ENCODE measurements around the gene CALML4.

The CALML4 gene

DNA sequence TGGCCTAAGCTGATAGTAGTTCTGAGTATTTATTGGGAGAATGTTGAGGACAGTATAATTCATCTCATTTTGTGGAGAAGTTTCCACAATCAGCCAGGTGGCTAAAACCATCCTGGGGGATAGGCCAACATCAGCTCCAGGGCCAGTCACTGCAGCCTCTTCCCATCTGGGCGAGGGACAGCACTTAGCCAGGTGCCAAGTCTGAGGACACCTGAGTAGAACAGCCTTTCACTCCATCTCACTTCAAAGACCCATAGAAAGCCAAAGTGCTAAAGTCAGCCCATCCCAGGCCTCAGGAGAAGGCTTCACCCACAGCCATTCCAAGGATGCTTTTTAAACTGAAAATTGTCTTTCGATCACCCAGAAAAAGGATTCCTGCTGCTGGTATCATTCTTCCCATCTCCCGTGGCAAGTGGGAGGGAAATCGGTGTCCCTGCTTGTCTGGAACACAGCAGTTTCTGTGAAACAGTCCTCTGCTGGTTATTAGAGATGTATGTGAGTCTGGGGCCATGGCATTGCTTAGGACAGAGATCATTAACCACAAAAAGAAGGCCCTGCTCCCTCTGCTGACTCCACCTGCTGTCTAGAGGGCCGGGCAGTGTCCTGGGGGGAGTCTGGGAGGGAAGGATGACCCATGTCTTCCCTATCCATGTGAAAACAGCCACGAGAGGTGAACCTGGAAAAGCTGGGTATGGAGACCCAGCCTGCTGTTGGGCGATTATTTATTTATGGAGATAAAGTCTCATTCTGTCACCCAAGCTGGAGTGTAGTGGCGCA lies 9.6 kb downstream of the CALML4 start:
- H3K9me3 ChIP-seq (ENCODE audit: insufficient read depth, low read length): no peaks in the 10 kb centered on the region
- no peak for TF ChIP-seq YY1 (IDR thresholded peaks at IDR 0.05; ENCODE audit: insufficient read depth, insufficient read length)
- no peak for TF ChIP-seq SUZ12 (IDR thresholded peaks at IDR 0.05; ENCODE audit: extremely low read depth, insufficient read depth, insufficient read length)
- TF ChIP-seq ZNF274 (IDR thresholded peaks at IDR 0.05; ENCODE audit: low read depth, low read length): no peak

DNA sequence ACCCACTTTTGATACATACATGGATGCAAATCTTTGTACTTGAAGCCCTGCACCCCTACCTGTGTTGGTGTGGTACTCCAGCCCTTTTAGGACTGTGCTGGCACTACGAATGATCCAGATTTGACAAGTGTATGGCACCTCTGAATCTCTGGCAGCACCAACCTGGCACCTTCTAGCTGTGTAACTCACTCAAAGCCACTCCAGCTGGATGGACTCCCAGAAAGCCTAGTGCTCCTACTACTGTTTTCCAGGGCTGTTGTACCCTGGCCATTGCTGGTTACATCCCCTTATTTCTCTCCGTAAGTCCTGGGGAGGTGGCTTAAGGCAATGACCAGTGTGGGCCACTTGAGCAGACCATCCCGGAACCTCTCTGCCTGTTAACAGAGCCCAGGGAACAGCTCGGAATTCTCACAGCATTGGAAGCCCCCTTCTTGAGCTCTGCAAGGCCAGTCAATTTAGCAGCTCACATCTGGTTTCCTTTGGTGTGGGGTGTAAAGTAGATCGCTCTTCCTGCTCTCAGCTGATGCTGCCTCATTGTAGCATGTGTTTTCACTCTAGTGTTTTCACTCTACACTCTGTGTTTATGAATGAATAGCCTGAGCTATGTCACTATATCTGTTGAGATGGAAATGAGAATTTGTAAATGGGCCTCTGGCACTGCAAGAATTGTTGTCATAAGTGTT lies 12.2 kb downstream of the CALML4 start:
- Histone ChIP-seq H3K36me3 (ENCODE audit: insufficient read depth, insufficient read length, low read length) (peaks cover 66% of the 10 kb centered on the region), H3K9ac (ENCODE audit: insufficient read length, low read depth) (no peak overlapping the region), H3K9me3 (ENCODE audit: insufficient read depth, low read length) (no peaks in the 10 kb centered on the region), H3K4me1 (ENCODE audit: insufficient read depth, insufficient read length) (peaks cover 2% of the 10 kb centered on the region), H3K4me3 (ENCODE audit: insufficient read length, low read depth) (no peak overlapping the region), H3K27me3 (ENCODE audit: insufficient read depth, insufficient read length) (no peaks in the 10 kb centered on the region)
- TF ChIP-seq SUZ12 (IDR thresholded peaks at IDR 0.05; ENCODE audit: extremely low read depth, insufficient read depth, insufficient read length) (no peak), ZNF274 (IDR thresholded peaks at IDR 0.05; ENCODE audit: low read depth, low read length) (no peak), YY1 (IDR thresholded peaks at IDR 0.05; ENCODE audit: insufficient read depth, insufficient read length) (no peak)
- DNase-seq (ENCODE audit: low read depth, low spot score): no peak

More for the DNA sequence above, 9.6 kb downstream of the CALML4 start:
- Histone ChIP-seq H3K9ac (ENCODE audit: insufficient read length, low read depth) (no peak overlapping the region), H3K4me3 (ENCODE audit: insufficient read length, low read depth) (no peak overlapping the region), H3K27me3 (ENCODE audit: insufficient read depth, insufficient read length) (no peaks in the 10 kb centered on the region), H3K4me1 (ENCODE audit: insufficient read depth, insufficient read length) (peaks cover 11% of the 10 kb centered on the region), H3K36me3 (ENCODE audit: insufficient read depth, insufficient read length, low read length) (peaks cover 57% of the 10 kb centered on the region)
- DNase-seq (ENCODE audit: low read depth, low spot score): no peak

DNA sequence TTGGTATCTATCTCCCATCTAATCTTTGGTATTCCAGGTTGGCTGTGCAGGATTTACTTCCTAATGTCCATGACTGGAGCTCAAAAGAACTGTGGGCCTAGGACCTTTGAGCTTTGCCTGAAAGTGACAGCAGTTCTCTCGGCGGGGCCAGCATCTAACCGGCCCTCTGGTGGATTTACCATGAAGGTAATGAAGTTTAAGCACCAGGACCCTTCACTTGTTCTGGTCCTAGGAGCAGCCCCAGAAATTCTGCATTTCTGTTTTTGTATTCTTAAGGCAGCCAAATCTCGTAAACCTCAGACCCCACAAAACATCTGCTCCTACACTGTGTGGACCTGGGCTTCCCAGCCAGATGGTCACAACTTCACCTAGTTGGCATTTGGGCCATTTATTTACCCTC lies 13.0 kb downstream of the CALML4 start:
- no peak overlapping the region for H3K4me3 ChIP-seq (ENCODE audit: insufficient read length, low read depth)
- H3K36me3 ChIP-seq (ENCODE audit: insufficient read depth, insufficient read length, low read length): peaks cover 66% of the 10 kb centered on the region
- no peaks in the 10 kb centered on the region for H3K27me3 ChIP-seq (ENCODE audit: insufficient read depth, insufficient read length)
- no peak for DNase-seq (ENCODE audit: low read depth, low spot score)
- no peaks in the 10 kb centered on the region for H3K9me3 ChIP-seq (ENCODE audit: insufficient read depth, low read length)
- H3K4me1 ChIP-seq (ENCODE audit: insufficient read depth, insufficient read length): peaks cover 2% of the 10 kb centered on the region
- H3K9ac ChIP-seq (ENCODE audit: insufficient read length, low read depth): no peak overlapping the region
- TF ChIP-seq ZNF274 (IDR thresholded peaks at IDR 0.05; ENCODE audit: low read depth, low read length): no peak
- TF ChIP-seq SUZ12 (IDR thresholded peaks at IDR 0.05; ENCODE audit: extremely low read depth, insufficient read depth, insufficient read length): no peak
- no peak for TF ChIP-seq YY1 (IDR thresholded peaks at IDR 0.05; ENCODE audit: insufficient read depth, insufficient read length)

DNA sequence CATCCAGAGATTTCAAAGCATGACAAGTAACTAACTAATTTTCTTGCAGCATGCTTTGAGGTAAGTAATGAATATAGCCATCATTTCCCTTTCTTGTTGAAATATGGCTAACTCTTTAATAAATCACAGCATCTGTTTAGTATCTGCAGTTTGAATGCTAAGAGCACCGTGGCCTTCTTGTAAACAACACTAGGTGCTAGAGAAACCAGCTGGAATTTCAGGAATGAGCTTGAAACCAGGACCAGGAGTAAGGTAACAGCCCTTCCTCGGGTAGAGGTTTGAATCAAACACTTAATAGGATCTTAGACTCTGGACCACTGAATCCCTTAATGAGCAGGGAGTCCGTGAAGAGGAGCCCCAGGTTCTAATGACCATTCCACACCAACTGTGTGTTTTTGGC lies 13.6 kb downstream of the CALML4 start:
- Histone ChIP-seq H3K9ac (ENCODE audit: insufficient read length, low read depth) (no peak overlapping the region), H3K27me3 (ENCODE audit: insufficient read depth, insufficient read length) (no peaks in the 10 kb centered on the region), H3K4me3 (ENCODE audit: insufficient read length, low read depth) (no peak overlapping the region), H3K9me3 (ENCODE audit: insufficient read depth, low read length) (no peaks in the 10 kb centered on the region), H3K4me1 (ENCODE audit: insufficient read depth, insufficient read length) (peaks cover 2% of the 10 kb centered on the region), H3K36me3 (ENCODE audit: insufficient read depth, insufficient read length, low read length) (peaks cover 65% of the 10 kb centered on the region)
- TF ChIP-seq SUZ12 (IDR thresholded peaks at IDR 0.05; ENCODE audit: extremely low read depth, insufficient read depth, insufficient read length): no peak
- no peak for TF ChIP-seq ZNF274 (IDR thresholded peaks at IDR 0.05; ENCODE audit: low read depth, low read length)
- no peak for TF ChIP-seq YY1 (IDR thresholded peaks at IDR 0.05; ENCODE audit: insufficient read depth, insufficient read length)
- peak; percentile 32 for DNase-seq (ENCODE audit: low read depth, low spot score)

DNA sequence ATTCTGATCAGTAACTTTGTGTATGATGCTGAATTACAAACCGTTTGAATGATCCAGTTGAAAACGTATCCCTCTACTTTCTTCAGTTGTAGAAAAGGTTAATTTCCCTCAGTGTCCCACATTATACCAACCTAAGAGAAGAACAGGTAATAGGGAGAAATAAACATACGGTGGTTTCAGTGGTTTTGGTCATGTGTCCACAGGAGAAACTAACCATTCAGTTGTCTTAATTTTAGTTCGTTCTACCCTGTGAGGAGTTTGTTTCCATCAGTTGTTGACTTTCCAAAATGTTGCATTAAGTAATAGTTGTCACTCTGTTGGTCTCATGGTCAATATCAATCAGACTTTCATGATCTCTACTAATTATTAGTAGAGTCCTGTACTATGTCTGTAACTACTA lies 15.1 kb downstream of the CALML4 start:
- TF ChIP-seq YY1 (IDR thresholded peaks at IDR 0.05; ENCODE audit: insufficient read depth, insufficient read length) (no peak), ZNF274 (IDR thresholded peaks at IDR 0.05; ENCODE audit: low read depth, low read length) (no peak), SUZ12 (IDR thresholded peaks at IDR 0.05; ENCODE audit: extremely low read depth, insufficient read depth, insufficient read length) (no peak)
- Histone ChIP-seq H3K36me3 (ENCODE audit: insufficient read depth, insufficient read length, low read length) (peaks cover 69% of the 10 kb centered on the region), H3K4me3 (ENCODE audit: insufficient read length, low read depth) (no peak overlapping the region), H3K27me3 (ENCODE audit: insufficient read depth, insufficient read length) (no peaks in the 10 kb centered on the region), H3K9ac (ENCODE audit: insufficient read length, low read depth) (no peak overlapping the region), H3K4me1 (ENCODE audit: insufficient read depth, insufficient read length) (peaks cover 2% of the 10 kb centered on the region), H3K9me3 (ENCODE audit: insufficient read depth, low read length) (no peaks in the 10 kb centered on the region)
- DNase-seq (ENCODE audit: low read depth, low spot score): no peak

DNA sequence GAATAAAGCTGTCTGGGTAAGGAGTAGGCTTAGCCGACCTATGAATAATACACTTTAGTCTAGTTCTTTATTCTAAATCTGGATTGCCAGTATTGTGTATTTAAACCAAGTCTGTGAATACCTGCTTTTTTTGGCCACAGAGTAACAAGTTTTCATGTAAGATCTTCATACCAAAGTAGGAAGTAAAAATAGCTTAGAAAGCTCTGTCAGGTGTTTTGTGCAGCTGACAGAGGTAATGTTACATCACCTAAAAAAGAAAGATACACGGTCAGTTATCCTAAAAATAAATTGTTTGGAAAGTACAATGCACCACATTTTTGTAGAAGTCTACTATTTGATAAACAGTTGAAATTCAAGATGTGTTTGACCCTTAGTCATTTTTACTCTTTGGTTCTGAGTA lies 16.5 kb downstream of the CALML4 start:
- no peak for DNase-seq (ENCODE audit: low read depth, low spot score)
- H3K27me3 ChIP-seq (ENCODE audit: insufficient read depth, insufficient read length): no peaks in the 10 kb centered on the region
- TF ChIP-seq YY1 (IDR thresholded peaks at IDR 0.05; ENCODE audit: insufficient read depth, insufficient read length) (no peak), ZNF274 (IDR thresholded peaks at IDR 0.05; ENCODE audit: low read depth, low read length) (no peak), SUZ12 (IDR thresholded peaks at IDR 0.05; ENCODE audit: extremely low read depth, insufficient read depth, insufficient read length) (no peak)
- no peak overlapping the region for H3K4me3 ChIP-seq (ENCODE audit: insufficient read length, low read depth)
- no peak overlapping the region for H3K9ac ChIP-seq (ENCODE audit: insufficient read length, low read depth)
- H3K9me3 ChIP-seq (ENCODE audit: insufficient read depth, low read length): no peaks in the 10 kb centered on the region
- H3K4me1 ChIP-seq (ENCODE audit: insufficient read depth, insufficient read length): peaks cover 2% of the 10 kb centered on the region
- peaks cover 77% of the 10 kb centered on the region for H3K36me3 ChIP-seq (ENCODE audit: insufficient read depth, insufficient read length, low read length)

DNA sequence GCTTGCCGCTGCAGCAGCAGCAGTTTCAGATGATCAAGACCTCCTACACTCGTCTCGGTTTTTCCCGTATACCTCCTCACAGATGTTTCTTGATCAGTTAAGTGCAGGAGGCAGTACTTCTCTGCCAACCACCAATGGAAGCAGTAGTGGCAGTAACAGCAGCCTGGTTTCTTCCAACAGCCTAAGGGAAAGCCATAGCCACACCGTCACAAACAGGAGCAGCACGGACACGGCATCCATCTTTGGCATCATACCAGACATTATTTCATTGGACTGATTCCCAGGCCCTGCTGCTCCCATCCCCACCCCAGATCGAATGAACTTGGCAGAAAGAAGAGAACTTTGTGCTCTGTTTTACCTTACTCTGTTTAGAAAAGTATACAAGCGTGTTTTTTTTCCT lies 17.6 kb downstream of the CALML4 start:
- Histone ChIP-seq H3K4me1 (ENCODE audit: insufficient read depth, insufficient read length) (peaks cover 2% of the 10 kb centered on the region), H3K4me3 (ENCODE audit: insufficient read length, low read depth) (no peak overlapping the region), H3K27me3 (ENCODE audit: insufficient read depth, insufficient read length) (no peaks in the 10 kb centered on the region), H3K9ac (ENCODE audit: insufficient read length, low read depth) (no peak overlapping the region), H3K9me3 (ENCODE audit: insufficient read depth, low read length) (no peaks in the 10 kb centered on the region), H3K36me3 (ENCODE audit: insufficient read depth, insufficient read length, low read length) (peaks cover 76% of the 10 kb centered on the region)
- TF ChIP-seq ZNF274 (IDR thresholded peaks at IDR 0.05; ENCODE audit: low read depth, low read length) (no peak), SUZ12 (IDR thresholded peaks at IDR 0.05; ENCODE audit: extremely low read depth, insufficient read depth, insufficient read length) (no peak), YY1 (IDR thresholded peaks at IDR 0.05; ENCODE audit: insufficient read depth, insufficient read length) (no peak)
- DNase-seq (ENCODE audit: low read depth, low spot score): no peak
